Measurements from ENCODE around the gene PDE4D. TPM values are rescaled to one million over a fixed set of nuclear protein-coding genes. Genes with fewer than 3 reads are reported as not detected.
A peak's percentile ranks its signal among the peaks of the same experiment; 100 is the strongest.

The PDE4D gene
- total RNA-seq, 1 donor from 2014 or later, result 28.2 TPM

DNA sequence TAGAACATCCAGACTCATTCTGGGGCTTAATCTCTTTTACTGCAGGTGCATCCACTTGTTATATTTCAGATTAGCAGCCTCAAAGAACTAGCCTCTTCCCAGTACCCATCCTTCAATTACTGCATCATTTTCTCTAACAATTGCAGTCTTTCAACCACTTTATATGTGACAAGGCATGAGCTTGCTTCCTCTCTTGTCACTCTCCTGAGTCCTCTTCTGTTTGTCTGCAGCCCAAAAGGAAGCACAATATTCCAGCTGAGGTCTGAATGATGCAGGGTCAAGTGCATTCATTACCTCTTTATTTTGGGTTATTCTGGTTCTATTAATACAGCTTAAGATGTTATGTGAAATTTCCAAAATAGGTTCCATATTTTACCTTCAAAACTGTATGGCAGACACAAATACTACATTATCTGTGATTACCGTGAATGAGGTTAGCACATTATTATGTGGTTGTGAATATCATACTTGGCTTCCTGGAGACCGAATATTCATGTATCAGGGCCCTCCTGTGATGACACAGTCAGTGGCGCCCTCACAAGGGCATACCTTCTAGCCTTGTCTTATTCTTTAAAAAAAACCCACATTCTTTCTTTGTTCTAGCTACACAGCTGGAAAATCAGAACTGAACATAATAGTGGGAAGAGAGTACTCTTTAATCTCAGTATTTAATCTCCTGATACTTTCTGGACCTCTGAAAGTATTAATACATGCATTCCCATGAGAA lies 323.8 kb downstream of the PDE4D start:
- no peaks in the 10 kb centered on the region for H3K9me3 Mint-ChIP-seq
- TF ChIP-seq, protein P1, sequence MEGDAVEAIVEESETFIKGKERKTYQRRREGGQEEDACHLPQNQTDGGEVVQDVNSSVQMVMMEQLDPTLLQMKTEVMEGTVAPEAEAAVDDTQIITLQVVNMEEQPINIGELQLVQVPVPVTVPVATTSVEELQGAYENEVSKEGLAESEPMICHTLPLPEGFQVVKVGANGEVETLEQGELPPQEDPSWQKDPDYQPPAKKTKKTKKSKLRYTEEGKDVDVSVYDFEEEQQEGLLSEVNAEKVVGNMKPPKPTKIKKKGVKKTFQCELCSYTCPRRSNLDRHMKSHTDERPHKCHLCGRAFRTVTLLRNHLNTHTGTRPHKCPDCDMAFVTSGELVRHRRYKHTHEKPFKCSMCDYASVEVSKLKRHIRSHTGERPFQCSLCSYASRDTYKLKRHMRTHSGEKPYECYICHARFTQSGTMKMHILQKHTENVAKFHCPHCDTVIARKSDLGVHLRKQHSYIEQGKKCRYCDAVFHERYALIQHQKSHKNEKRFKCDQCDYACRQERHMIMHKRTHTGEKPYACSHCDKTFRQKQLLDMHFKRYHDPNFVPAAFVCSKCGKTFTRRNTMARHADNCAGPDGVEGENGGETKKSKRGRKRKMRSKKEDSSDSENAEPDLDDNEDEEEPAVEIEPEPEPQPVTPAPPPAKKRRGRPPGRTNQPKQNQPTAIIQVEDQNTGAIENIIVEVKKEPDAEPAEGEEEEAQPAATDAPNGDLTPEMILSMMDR (IDR thresholded peaks at IDR 0.05), result no peak
- H3K27me3 Mint-ChIP-seq, result no peaks in the 10 kb centered on the region
- ATAC-seq (ENCODE audit: low read depth) (no peak), DNase-seq (no peak)
- H3K4me3 Mint-ChIP-seq, result no peak overlapping the region
- peaks cover 49% of the 10 kb centered on the region for H3K4me1 Mint-ChIP-seq
- POLR2A ChIA-PET, result no interaction called here
- peak overlapping the region; percentile 32 for H3K27ac Mint-ChIP-seq
- CTCF ChIA-PET, result no interaction called here
- H3K36me3 Mint-ChIP-seq (ENCODE audit: low read depth), result no peaks in the 10 kb centered on the region
- intact Hi-C loops (cut with micrococcal nuclease), result loop anchor here (10.0 kb wide), 3 partner anchors 975 to 1765 kb away; partner anchors contain the start of gene ZSWIM6

DNA sequence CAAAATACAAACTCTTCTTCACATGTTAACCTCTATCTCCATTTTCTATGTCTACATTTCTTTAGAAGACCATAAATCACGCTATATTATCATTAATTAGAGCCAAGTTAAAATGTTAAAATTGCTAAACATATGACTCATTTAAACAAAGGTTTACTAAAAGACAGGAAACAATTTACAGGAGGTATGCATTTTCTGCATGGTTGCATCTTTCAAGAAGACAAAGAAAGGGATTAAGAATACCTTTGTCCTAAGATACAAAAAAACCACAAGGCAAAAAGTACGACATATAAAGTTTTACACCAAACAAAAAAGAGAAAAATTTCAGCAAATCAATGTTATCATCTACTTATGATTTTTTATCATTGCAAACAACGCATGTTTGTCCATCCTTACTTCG lies 324.4 kb downstream of the PDE4D start:
- H3K9me3 Mint-ChIP-seq, result no peaks in the 10 kb centered on the region
- H3K4me1 Mint-ChIP-seq, result peaks cover 50% of the 10 kb centered on the region
- CTCF ChIA-PET, result no interaction called here
- H3K27me3 Mint-ChIP-seq, result no peaks in the 10 kb centered on the region
- no peak for ATAC-seq (ENCODE audit: low read depth)
- TF ChIP-seq, protein P1 (IDR thresholded peaks at IDR 0.05), result no peak
- POLR2A ChIA-PET, result no interaction called here
- no peak for DNase-seq
- no peak overlapping the region for H3K4me3 Mint-ChIP-seq
- no peak overlapping the region for H3K27ac Mint-ChIP-seq
- intact Hi-C loops (cut with micrococcal nuclease), result loop anchor here (10.0 kb wide), 3 partner anchors 976 to 1766 kb away; partner anchors contain the start of gene ZSWIM6
- H3K36me3 Mint-ChIP-seq (ENCODE audit: low read depth), result no peaks in the 10 kb centered on the region

DNA sequence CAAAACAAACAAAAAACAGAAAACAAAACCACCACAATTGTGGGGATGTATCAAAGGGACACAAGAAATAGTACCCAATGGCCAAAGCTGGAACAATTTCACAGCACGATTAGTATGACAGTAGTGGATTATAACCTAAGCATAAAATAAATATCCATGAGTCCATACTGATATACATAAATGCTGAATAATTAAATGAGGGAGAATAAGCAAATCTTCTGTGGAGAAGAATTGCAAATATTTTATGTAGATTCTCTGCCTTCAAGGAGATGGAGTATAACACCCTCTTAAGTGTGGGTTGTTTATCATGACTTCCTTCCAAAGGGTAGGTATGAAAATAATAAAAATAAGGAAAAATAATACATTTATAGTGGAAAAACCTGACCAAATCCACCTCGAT lies 325.4 kb downstream of the PDE4D start:
- DNase-seq (no peak), ATAC-seq (ENCODE audit: low read depth) (no peak)
- Mint-ChIP-seq H3K27me3 (no peaks in the 10 kb centered on the region), H3K9me3 (no peaks in the 10 kb centered on the region), H3K36me3 (ENCODE audit: low read depth) (no peaks in the 10 kb centered on the region), H3K4me1 (peaks cover 60% of the 10 kb centered on the region), H3K4me3 (no peak overlapping the region), H3K27ac (no peak overlapping the region)
- CTCF ChIA-PET, result no interaction called here
- intact Hi-C loops (cut with micrococcal nuclease), result loop anchor here (10.0 kb wide), 3 partner anchors 977 to 1767 kb away; partner anchors contain the start of gene ZSWIM6
- TF ChIP-seq, protein P1 (IDR thresholded peaks at IDR 0.05), result no peak
- POLR2A ChIA-PET, result no interaction called here

DNA sequence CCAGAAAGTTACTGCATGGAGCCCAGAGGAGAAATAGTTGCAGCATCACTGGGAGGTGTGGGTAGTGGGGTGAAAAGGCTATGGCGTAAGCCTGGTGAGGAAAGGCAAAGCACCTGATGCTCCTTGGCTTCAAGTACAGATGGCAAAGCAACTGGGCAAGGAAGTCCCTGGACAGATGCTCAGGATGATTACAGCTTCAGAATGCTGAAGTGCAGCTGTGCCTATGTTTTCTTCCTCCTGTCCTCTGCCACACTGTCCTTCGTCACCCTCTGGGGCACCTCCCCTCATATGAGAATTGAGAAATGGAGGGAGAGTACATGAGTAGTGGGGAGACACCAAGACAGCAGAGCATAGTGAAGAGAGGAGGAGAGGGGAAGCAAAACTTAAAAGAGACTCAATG lies 328.0 kb downstream of the PDE4D start:
- intact Hi-C loops (cut with micrococcal nuclease), result loop anchor here (10.0 kb wide), 3 partner anchors 979 to 1769 kb away; partner anchors contain the start of gene ZSWIM6
- Mint-ChIP-seq H3K9me3 (no peaks in the 10 kb centered on the region), H3K27me3 (no peaks in the 10 kb centered on the region), H3K36me3 (ENCODE audit: low read depth) (peaks cover under 1% of the 10 kb centered on the region), H3K4me3 (no peak overlapping the region), H3K4me1 (peaks cover 84% of the 10 kb centered on the region), H3K27ac (peak overlapping the region; percentile 55)
- ChIA-PET POLR2A (no interaction called here), CTCF (no interaction called here)
- DNase-seq (no peak), ATAC-seq (ENCODE audit: low read depth) (no peak)
- TF ChIP-seq, protein P1 (IDR thresholded peaks at IDR 0.05), result no peak

DNA sequence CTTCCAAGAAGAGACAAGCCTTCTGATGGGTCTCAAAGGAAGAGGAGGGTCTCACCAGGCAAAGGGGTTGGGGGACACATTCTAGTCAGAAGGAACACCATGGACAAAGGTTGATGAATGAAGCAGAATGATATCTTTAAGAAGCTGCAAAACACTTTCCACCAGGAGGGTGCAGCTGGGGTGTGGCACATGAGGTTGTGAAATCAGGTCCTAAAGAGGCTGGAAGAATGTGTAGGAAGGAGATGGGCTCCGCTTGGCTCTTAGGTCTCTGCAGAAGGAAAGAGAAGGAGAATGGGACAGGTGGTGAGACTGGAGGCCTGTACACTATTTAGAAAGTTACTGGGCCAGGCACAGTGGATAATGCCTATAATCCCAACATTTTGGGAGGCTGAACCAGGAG lies 328.6 kb downstream of the PDE4D start:
- peaks cover 88% of the 10 kb centered on the region for H3K4me1 Mint-ChIP-seq
- no peaks in the 10 kb centered on the region for H3K9me3 Mint-ChIP-seq
- H3K27me3 Mint-ChIP-seq, result no peaks in the 10 kb centered on the region
- POLR2A ChIA-PET, result no interaction called here
- peaks cover 3% of the 10 kb centered on the region for H3K36me3 Mint-ChIP-seq (ENCODE audit: low read depth)
- ATAC-seq (ENCODE audit: low read depth) (no peak), DNase-seq (no peak)
- no peak overlapping the region for H3K4me3 Mint-ChIP-seq
- intact Hi-C loops (cut with micrococcal nuclease), result loop anchor here (5.0 to 10.0 kb wide), 5 partner anchors 438 to 1842 kb away; partner anchors contain the start of gene ZSWIM6
- CTCF ChIA-PET, result no interaction called here
- H3K27ac Mint-ChIP-seq, result peak overlapping the region; percentile 55
- TF ChIP-seq, protein P1 (IDR thresholded peaks at IDR 0.05), result no peak
